Prostate gland (tissue), 2 donors: ENCODE data around the gene APBA2.

Experiments used
- POLR2AphosphoS5 ChIP-seq: sonication (generic); formaldehyde crosslinking; IDR thresholded peaks from one replicate; pipeline ENCODE4 v1.6.1; 2017; ENCODE audit warnings: antibody characterized with exemption
- TF ChIP-seq, protein P1 (sequence below), 4 experiments: fragments of 200-600 bp in 2 of 4; fragments of 450-650 bp in 2 of 4; sonication (generic) in 2 of 4; IDR thresholded peaks; 1 replicate in 3 of 4; 2 replicates in 1 of 4; pipeline ENCODE4 v1.5.1; 2016 to 2019; ENCODE audit warnings: antibody characterized with exemption in 4 of 4, mild to moderate bottlenecking in 2 of 4, moderate library complexity in 2 of 4

DNA sequence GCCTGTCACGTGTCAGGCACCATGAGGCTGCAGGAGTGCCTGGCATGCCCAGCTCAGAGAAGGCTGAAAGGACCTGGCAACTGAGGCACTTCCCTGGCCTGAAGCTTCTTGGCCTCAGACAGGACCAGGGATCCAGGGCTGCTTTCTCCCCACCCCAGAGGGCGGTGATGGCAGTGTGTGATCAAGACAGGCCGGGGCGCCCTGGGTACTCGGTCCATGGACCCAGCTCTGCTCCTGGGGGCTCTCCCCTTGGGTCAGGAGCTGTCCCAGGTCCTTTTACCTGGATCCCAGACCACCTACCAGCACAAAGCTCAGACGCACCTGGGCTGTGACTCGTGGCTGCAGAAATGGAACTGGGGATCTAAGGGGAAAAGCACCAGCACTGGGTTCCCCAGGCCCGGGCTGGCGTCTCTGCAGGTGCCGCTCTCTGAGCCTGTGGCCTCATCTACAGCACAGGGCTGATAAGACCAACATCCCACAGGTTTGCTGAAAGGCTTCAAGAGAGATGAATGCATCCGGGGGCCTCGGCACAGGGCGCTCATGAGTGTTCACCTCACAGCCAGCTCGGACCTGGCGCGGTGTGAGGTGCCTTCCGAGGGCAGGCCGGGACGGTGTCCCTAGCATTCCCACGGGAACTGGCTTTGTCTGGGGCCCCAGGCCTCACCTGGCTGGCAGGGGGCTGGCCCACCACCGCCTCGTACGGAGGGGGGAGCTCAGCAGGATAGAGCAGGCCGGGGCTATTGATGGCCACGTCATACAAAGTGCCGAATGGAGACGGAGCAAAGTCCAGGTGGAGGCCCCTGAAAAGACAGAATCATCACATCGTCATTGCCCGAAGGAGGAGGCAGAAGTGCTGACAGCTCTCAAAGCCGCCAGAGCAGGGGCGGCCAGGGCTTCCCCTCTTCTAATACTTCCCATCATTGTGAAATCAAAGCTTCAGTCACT, 250.2 kb downstream of the APBA2 start:
- TF ChIP-seq, protein P1, sequence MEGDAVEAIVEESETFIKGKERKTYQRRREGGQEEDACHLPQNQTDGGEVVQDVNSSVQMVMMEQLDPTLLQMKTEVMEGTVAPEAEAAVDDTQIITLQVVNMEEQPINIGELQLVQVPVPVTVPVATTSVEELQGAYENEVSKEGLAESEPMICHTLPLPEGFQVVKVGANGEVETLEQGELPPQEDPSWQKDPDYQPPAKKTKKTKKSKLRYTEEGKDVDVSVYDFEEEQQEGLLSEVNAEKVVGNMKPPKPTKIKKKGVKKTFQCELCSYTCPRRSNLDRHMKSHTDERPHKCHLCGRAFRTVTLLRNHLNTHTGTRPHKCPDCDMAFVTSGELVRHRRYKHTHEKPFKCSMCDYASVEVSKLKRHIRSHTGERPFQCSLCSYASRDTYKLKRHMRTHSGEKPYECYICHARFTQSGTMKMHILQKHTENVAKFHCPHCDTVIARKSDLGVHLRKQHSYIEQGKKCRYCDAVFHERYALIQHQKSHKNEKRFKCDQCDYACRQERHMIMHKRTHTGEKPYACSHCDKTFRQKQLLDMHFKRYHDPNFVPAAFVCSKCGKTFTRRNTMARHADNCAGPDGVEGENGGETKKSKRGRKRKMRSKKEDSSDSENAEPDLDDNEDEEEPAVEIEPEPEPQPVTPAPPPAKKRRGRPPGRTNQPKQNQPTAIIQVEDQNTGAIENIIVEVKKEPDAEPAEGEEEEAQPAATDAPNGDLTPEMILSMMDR (IDR thresholded peaks at IDR 0.05), result no peak
- TF ChIP-seq POLR2AphosphoS5, result no peak
